ENCODE data around the gene SYNE4. TPM values are rescaled to one million over a fixed set of nuclear protein-coding genes. Genes with fewer than 3 reads are reported as not detected.

Gene SYNE4
- total and polyA plus RNA-seq, 2 of the 13 experiments (the other 11 are each of a cell fraction or from before 2014, with no cell fraction given), result 13.7 to 23.0 TPM

- peak; percentile 94 for TF ChIP-seq SNAPC4 (CRISPR knock-in tag; IDR thresholded peaks at IDR 0.05)
- TF ChIP-seq LRRFIP1 (CRISPR knock-in tag; conservative IDR thresholded peaks at IDR 0.05), result no peak
- TF ChIP-seq USF2 (IDR thresholded peaks at IDR 0.05; ENCODE audit: low read depth, low read length), result peak; percentile 100
- TF ChIP-seq USF2 (CRISPR knock-in tag; IDR thresholded peaks at IDR 0.05; ENCODE audit: borderline replicate concordance), result peak; percentile 100
- TF ChIP-seq HOXA9 (CRISPR knock-in tag; IDR thresholded peaks at IDR 0.05; ENCODE audit: borderline replicate concordance), result no peak
- TF ChIP-seq, protein P1, sequence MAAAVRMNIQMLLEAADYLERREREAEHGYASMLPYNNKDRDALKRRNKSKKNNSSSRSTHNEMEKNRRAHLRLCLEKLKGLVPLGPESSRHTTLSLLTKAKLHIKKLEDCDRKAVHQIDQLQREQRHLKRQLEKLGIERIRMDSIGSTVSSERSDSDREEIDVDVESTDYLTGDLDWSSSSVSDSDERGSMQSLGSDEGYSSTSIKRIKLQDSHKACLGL (CRISPR knock-in tag; IDR thresholded peaks at IDR 0.05), result peak; percentile 93
- TF ChIP-seq GATAD2A (CRISPR knock-in tag; IDR thresholded peaks at IDR 0.05), result peak; percentile 69
- no peak for TF ChIP-seq ZNF496 (CRISPR knock-in tag; IDR thresholded peaks at IDR 0.05; ENCODE audit: insufficient replicate concordance)
- TF ChIP-seq ADNP (CRISPR knock-in tag; IDR thresholded peaks at IDR 0.05), result no peak
- TF ChIP-seq NPAS2 (CRISPR knock-in tag; IDR thresholded peaks at IDR 0.05; ENCODE audit: borderline replicate concordance), result no peak
- no peak for TF ChIP-seq ZNF850 (CRISPR knock-in tag; conservative IDR thresholded peaks at IDR 0.05)
- TF ChIP-seq, protein P2, sequence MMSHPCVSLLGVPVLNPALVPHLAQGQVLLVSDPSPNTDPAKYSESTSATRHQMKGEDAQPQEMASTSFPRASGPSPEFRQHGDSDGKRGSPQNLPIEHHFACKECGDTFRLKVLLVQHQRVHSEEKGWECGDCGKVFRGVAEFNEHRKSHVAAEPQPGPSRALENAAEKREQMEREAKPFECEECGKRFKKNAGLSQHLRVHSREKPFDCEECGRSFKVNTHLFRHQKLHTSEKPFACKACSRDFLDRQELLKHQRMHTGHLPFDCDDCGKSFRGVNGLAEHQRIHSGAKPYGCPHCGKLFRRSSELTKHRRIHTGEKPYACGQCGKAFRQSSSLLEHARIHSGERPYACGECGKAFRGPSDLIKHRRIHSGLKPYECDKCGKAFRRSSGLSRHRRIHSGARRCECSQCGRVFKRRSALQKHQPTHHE (CRISPR knock-in tag; IDR thresholded peaks at IDR 0.05; ENCODE audit: borderline replicate concordance), result peak; percentile 65; the same call in 1 of the 2 replicates
- TF ChIP-seq HNF4G (IDR thresholded peaks at IDR 0.05; ENCODE audit: borderline replicate concordance, low read depth, low read length), result no peak
- TF ChIP-seq HNF4G (CRISPR knock-in tag; IDR thresholded peaks at IDR 0.05; ENCODE audit: borderline replicate concordance, low read depth), result 0 out of 2 replicates have a peak, but pooled peaks have one; percentile 20
- TF ChIP-seq ZNF839 (CRISPR knock-in tag; IDR thresholded peaks at IDR 0.05; ENCODE audit: borderline replicate concordance), result no peak
- peak; percentile 38; the same call in 1 of the 2 replicates for TF ChIP-seq ZNF766 (CRISPR knock-in tag; IDR thresholded peaks at IDR 0.05; ENCODE audit: borderline replicate concordance)
- TF ChIP-seq SIX4 (CRISPR knock-in tag; IDR thresholded peaks at IDR 0.05), result peak; percentile 73; the same call in 1 of the 2 replicates
- TF ChIP-seq MEIS2 (CRISPR knock-in tag; IDR thresholded peaks at IDR 0.05), result 0 out of 2 replicates have a peak, but pooled peaks have one; percentile 12
Observed at GRCh38 chr19:36054119-36054732, 45.6 kb upstream of the SYNE4 start, which contains the start of gene THAP8 (continued).

All from HepG2 (cell line).